HG02798 (cell line): ENCODE data around the gene MYBBP1A.

Experiments used
- ATAC-seq: cut with Tn5 transposase; IDR thresholded peaks from one replicate; pipeline ENCODE4 v1.9.1; 2021; ENCODE audit warnings: mild to moderate bottlenecking; ENCODE audit not compliant: unreplicated experiment, poor library complexity

MYBBP1A gene

DNA sequence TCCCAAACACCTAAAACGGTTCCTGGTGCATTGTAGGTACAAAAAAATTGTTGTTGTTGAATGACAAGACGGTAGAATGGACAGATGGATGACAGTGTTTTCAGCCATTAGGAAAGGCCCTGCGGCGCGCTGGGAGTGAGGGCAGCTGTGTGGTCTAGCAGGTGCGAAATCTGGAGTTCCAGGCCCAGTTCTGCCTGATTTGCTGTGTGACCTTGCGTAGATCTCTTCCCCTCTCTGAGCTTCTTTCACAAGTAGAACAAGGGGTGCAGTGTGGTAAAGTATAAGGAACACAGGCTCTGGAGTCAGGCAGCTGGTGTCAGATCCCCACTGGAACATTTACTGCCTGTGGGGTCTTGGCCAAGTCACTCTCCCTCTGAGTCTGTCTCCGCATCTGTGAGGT lies 31.2 kb downstream of the MYBBP1A start:
- ATAC-seq = no peak

- ATAC-seq = no peak
These were observed 32.5 kb downstream of the MYBBP1A start for GRCh38 chr17:4522661-4523060.

DNA sequence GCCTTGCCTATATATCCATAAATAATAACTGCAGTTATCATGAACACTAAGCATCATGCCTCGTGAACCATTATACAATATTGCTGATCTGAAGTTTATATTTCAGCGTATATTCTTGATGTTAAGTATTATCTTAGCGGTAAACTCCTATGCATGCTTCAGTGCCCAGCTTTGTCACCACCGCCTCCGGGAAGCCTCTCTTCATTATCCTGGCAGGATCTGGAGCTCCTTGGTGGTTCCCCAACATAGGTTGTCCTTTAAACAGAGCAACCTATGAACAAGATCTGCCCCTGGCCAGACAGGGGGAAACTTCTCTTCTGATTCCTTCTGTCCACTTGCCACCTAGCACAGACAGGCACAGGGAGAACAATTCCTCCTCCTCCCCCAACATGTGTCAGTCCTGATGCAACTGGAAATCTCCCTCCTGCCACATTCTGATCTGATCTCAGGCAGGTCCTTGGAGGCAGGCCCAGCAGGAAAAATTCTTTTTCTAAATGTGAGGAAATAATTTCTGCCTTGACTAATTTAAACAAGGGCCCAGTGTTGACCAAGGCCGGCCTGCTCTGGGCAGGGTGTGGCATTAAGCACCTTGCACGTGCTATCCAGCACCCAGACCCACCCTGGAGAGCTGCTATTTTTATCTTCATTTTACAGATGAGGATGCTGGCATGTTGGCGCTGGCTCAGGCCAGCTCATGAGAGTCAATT lies 34.1 kb downstream of the MYBBP1A start:
- no peak for ATAC-seq

DNA sequence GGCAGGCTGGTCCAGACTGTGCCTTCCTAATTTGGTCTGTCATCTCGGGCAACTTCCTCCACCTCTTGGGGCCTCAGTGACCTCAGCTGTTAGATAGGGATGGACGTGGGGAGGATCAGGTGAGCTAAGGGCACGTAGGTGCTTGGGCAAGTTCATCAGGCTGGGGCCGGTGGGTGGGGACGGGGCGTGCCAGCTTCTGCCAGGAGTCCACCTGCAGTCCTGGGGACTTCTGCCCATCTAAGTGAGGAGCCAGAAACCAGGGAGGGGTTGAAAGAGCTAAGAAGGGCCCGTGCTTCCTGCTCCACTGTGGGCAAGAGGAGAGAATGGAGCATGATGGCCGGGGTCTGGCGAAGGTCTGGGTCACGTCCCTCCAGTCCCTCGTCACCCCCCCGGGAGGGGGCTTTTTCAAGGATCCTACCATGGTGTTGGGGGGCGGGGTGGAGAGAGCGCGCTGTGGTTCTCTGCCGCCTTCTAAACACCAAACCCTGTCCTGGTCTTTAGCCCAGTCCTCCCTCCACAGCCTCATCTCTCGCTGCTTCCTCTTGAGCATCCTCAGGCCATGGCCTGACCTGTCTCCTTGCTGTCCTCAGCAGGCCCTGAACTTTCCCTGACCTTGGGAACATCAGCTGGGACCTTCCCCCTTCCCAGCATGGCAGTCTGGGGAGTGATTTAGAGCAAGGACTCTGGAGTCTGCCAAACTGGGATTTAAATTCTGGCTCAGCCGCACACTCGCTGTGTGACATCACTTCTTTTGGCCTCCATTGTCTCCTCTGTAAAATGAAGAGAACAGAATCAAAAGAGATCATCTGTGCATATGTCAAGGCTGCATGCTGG lies 34.9 kb downstream of the MYBBP1A start:
- no peak for ATAC-seq

- ATAC-seq = no peak
These were observed 35.8 kb downstream of the MYBBP1A start for GRCh38 chr17:4519361-4519788.

DNA sequence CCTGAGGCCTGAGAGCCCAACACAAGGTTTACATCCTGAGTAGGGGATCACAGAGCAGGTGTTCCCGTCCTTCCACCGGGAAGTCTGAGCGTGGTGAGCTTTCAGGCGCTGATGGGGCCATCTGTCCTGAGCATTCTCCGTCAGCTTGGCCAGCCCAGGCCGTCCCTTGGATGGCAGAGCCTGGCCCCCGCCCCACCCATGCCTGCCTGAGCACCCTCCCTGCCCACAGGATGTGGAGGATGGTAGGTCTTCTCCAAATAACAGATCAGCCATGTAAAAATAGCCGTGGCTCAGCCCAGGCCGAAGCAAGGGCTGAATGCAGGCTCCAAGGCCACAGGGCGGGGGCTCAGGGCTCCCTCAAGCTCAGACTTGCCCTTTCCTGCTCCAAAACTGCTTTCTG lies 36.3 kb downstream of the MYBBP1A start:
- no peak for ATAC-seq

- no peak for ATAC-seq
These were observed 38.4 kb downstream of the MYBBP1A start for GRCh38 chr17:4516735-4517134.

GRCh38 chr17:4515501-4515900 lies 39.7 kb downstream of the MYBBP1A start:
- no peak for ATAC-seq

DNA sequence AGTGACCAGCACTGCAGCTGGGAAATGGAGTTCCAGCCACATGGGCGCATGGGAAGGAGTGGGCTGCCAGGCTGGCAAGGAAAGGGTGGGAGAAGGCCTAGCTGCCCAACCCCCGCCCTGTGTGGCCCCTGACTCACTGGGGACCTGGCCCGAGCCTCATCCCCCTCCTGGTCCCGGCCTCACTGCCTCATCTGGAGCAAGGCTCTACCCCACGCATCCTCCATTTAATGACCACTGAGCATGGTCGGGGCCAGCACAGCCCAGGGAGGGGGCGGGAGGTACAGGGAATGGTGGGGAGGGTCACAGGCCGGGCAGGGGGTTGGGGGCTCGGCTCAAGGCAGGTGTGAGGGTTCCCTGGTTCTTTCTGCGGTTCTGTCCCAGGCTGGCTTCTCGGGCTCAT lies 40.4 kb downstream of the MYBBP1A start:
- no peak for ATAC-seq

DNA sequence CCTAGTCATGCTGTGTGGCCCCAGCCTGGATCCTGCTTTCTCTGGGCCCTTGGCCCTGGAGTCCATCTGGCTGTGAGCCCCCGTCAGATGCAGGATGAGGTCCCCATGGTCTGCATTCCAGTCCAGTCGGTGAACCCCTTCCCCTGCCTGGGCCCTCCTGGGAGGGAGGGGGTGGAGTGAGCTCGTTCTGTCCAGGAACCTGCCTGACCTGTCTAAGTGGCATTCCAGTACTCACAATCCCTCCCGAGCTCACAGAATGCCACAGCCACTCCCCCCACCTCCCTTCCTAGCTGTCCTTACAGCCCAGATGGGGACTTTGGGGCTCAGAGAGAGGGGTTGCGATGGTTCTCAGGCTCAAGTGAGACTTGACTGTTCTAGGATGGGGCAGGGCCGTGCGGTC lies 41.0 kb downstream of the MYBBP1A start:
- ATAC-seq = no peak

GRCh38 chr17:4513113-4514032 lies 41.8 kb downstream of the MYBBP1A start:
- ATAC-seq = no peak

- ATAC-seq = no peak
These were observed 42.8 kb downstream of the MYBBP1A start for GRCh38 chr17:4512156-4513112.

GRCh38 chr17:4511199-4511932 lies 43.8 kb downstream of the MYBBP1A start:
- ATAC-seq = no peak

- no peak for ATAC-seq
These were observed 44.6 kb downstream of the MYBBP1A start for GRCh38 chr17:4510618-4510941.

DNA sequence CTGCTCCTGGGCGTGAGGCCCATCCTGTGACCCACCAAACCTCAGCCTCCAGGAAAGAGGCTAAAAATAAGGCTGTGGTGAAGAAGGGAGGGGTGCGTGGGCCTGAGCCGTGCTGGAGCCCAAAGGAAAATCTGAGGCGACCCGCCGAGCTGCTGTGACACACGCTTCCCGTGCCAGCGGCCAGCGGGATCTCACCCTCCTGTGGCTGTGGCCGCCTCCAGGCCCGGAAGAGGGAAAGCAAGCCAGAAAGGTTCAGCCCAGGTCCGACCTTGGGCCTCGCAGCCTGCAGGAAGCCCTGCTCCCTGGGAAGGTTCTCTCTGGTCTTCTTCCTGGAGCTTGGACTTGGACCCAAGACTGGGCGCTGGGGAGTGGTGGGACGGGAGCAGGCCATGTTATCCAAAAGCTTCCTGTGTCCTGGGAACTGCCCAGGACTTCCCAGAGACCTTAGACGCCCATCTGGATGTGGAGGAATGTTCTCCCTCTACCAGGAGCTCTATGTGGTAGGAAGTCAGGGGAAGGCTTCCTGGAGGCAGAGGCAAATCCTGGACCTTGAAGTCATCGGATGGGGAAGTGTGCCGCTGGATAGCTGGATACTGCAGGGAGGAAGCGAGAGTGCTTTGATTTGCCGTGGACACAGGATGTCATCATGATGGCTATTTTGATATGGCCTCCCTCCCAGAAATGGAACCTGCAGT lies 45.1 kb downstream of the MYBBP1A start:
- ATAC-seq = no peak

DNA sequence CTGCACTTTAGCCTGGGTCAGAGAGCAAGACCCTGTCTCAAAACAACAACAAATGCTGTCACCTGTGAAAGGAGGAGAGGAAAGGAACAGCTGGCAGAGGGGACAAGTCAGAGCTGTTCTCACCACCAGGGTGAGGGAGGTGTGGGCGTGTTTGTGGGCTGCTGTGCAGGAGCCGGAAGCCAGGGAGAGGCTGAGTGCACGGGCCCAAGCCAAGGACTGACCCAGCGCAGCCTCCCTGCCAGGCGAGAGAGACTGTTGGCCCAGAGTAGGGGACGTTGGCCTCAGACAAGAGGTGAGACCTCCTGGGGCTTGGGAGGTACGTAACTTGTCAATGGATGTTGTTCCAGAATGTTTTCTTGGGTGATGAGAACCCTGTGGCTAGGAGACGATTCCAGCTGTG lies 45.8 kb downstream of the MYBBP1A start:
- no peak for ATAC-seq

- ATAC-seq = no peak
These were observed 47.0 kb downstream of the MYBBP1A start for GRCh38 chr17:4508207-4508606.

GRCh38 chr17:4507361-4508111 lies 47.6 kb downstream of the MYBBP1A start:
- no peak for ATAC-seq
